RCC 7860 (cell line): ENCODE results near the gene VPS52.

Experiments used
- DNase-seq: peaks from one replicate; pipeline ENCODE4 v3.0.0-alpha.2; 2015; ENCODE audit warnings: low spot score
- FAIRE-seq: peaks from 2 replicates; lab custom pipeline; 2012; peaks lifted over from hg19 to GRCh38; lab: Jason Lieb, UNC

VPS52 gene

DNA sequence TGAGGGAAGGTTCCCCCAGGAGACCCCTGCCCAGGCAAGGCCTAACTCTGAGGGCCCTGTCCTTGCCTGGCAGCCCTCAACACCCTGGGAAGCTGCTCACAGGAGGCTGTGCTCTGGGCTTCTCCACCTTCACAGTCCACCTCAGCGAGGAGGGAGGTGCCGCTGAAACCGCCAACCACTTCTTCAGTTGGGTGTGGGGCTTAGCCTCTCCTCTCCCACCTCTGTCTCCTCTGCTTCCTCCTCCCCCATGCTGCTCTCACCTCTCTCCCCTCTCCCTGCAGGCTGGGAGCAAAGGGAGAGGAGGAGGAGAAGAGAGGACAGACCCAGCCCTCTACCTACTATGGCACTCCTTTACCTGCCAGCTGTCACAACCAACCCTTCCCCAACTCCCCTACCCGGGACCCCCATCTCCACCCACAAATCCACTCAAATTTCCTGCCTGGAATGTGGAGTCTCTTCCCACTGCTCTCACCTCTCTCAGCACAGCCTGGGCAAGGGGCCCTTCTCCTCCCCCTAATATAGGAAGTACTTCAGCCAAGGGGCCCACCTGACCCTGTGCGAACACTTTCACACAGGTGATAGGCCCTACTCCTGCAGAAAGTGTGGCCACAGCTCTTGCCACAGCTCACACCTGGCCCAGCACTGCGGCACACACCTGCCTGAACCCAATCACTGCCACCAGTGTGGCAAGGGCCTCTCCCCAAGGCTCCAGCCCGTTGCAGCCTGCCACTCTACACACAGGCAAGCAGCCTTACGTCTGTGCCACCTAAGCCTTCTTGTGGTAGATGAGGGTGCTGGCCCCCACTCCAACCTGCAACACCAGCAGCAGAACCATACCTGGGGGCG, 56.2 kb downstream of the VPS52 start:
- DNase-seq (no peak), FAIRE-seq (no peak)

DNA sequence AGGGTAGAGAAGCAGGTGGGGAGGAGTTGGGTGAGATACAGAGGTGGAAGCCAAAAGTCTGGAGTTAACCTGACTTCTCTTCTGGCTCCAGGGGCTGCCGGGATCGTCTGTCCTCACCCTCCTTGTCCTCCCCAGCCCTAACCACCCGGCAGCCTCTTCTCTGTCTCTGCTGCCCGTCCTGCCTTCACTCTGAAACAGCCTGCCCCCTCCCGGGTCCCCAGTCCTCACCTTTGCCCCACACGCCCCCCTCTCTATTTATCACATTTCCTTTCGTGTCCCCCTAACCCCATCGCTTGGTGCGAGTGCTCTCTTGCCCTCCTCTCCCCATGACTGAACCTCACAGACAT, 57.7 kb downstream of the VPS52 start:
- no peak for FAIRE-seq
- no peak for DNase-seq

DNA sequence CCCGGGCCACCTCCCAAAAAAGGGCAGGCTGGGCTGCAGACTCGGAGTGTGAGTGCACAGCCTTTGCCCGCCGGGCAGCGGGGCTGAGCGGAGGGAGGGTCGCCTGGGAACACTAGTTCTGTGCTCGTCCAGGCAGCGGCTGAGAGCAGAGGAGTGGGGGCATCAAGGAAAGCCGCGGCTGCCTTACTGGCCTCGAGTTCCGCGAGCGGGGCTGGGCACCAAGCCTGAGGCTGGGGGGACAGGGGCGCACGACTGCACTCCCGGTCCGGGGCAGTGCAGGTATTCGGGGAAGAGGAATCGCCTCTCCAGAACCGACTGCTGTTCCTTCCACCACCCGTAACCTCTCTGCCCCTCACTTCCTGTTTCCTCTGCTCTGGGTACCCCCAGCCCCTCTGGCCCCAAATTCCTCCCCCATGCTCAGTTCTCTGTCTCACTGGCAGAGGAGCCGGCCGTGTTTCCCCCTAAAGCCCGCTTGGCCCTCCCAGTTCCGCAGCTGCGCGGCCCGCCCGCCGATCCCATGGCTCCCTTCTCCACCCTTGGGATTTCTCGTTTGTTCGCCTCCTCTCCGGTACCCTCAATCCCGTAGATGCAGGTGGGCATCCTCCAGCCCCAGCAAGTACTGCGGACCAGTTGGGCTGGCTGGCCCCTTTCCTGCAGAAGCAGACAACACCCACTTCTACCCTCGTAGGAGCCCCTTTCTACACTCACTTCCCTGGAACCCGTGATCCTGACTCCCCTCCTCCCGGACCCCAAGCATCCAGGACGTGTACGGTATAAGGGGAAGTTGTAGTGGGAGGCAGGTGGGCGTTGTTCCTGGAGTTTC, 58.3 kb downstream of the VPS52 start:
- no peak for FAIRE-seq
- DNase-seq: no peak

DNA sequence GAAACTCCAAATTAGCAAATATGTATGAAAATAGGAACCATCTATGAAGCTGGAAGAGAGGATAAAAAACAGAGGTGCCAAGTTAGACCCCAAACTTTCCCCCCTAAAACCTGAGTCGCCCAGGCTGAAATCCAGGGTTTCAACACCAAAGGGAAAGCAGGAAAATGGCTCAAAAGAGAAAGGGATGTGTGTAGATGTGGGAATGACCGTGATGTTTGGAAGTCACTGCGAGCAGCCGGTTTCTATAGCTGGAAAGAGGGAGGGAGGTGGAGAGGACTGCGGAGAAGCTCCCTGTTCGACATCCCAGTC, 58.9 kb downstream of the VPS52 start:
- DNase-seq (no peak), FAIRE-seq (no peak)

DNA sequence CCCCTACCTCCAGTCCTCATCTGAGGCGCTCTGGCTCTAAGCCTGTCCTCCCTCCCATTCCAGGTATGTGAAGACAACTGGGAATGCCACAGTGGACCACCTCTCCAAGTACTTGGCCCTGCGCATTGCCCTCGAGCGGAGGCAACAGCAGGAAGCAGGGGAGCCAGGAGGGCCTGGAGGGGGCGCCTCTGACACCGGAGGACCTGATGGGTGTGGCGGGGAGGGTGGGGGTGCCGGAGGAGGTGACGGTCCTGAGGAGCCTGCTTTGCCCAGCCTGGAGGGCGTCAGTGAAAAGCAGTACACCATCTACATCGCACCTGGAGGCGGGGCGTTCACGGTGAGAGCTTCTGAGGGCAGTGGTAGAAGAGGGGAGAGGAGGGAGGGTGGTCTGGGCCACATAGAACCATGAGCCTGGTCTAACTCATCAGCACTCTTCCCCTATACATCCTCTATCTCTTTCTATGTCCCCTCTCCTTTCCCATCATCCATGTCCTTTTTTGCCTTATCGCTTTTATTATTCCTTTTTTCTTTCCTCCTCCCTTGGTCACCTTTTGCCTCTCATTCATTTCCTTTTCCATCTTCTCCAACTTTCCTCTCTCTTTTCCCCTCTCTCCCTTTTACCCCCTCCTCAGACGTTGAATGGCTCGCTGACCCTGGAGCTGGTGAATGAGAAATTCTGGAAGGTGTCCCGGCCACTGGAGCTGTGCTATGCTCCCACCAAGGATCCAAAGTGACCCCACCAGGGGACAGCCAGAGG, 59.8 kb downstream of the VPS52 start:
- DNase-seq (no peak), FAIRE-seq (no peak)

DNA sequence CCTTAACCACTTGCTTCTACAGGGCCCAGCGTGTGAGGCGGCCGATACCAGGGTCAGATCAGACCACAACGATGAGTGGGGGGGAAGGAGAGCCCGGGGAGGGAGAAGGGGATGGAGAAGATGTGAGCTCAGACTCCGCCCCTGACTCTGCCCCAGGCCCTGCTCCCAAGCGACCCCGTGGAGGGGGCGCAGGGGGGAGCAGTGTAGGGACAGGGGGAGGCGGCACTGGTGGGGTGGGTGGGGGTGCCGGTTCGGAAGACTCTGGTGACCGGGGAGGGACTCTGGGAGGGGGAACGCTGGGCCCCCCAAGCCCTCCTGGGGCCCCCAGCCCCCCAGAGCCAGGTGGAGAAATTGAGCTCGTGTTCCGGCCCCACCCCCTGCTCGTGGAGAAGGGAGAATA, 60.5 kb downstream of the VPS52 start:
- no peak for FAIRE-seq
- DNase-seq: no peak

DNA sequence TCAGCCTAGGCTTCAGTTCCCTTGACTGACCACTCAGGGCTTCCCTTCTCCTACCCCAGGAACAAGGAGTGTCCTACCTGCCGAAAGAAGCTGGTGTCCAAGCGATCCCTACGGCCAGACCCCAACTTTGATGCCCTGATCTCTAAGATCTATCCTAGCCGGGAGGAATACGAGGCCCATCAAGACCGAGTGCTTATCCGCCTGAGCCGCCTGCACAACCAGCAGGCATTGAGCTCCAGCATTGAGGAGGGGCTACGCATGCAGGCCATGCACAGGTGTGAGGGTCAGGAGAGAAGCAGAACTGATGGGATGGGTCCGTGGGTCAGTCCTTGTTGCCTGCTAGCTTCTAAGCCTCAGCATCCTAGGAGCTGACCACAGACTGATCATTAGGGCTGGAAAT, 61.8 kb downstream of the VPS52 start:
- FAIRE-seq: no peak
- DNase-seq: no peak

DNA sequence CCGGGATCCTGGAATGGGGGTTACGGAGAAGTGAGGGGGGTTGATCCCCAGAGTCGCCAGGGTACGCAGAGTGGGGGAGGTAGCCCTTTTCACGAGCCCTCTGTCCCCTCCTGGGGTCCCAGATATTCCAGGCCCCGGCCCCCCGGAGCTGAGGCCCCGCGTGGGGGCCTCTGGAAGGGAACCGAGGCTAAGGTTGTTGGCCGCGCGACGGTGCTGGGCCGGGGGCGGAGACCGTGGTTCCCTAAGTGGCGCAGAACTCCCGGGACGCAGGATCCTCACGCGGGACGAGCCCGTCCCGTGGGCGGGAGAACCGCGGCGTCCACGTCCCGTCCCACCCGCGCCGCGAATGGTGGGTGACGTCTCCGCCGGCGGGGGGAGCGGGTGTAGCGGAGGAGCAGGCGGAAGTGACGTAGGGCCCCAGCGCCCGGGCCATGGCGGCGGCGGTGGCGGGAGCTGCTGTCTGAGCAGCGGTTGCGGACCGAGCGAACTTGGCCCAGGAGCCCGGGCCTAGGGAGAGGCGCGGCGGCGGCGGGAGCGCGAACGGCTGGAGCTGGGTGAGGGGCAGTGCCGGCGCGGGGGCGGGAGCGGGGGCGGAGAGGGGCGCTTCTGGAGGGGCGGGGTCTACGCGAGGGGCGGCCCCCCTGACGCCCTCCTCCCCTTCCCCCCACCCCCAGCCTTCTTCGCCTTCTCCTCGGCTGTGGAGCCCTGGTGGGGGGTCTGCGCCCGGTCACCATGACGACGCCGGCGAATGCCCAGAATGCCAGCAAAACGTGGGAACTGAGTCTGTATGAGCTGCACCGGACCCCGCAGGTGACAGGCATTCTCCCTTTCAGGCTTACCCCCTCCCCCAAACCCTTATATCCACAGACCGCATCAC, 63.3 kb downstream of the VPS52 start, which contains the start of gene RING1:
Gene RING1, plus strand, starts transcription at position 410 of the 877 bp plus-strand sequence. Its CDS starts 323 bp downstream, at position 733.
- no peak for FAIRE-seq
- peak; percentile 47 for DNase-seq

DNA sequence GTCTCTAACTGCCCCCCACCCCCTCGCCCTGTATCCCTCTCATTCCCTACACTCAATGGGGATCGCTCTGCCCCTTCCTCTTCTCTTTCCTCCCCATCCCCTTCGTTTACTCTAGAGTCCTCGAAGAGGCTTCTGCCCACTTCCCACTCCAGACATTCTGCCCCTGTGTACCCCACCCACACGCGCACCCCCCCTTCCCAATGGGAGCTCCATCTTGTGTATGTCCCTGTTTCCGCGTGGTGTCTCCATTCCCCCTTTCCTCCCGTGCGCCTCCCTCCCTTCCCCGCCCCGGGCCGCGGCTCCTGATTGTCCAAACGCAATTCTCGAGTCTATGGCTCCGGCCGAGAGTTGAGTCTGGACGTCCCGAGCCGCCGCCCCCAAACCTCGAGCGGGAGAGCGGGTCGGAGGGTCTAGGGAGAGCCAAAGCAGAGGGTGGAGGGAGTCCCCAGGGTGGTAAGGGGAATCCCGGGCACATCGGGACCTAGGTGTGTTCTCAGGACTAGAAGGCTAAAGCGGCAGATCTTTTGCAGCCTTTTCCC, 64.1 kb downstream of the VPS52 start:
- DNase-seq (no peak), FAIRE-seq (no peak)

DNA sequence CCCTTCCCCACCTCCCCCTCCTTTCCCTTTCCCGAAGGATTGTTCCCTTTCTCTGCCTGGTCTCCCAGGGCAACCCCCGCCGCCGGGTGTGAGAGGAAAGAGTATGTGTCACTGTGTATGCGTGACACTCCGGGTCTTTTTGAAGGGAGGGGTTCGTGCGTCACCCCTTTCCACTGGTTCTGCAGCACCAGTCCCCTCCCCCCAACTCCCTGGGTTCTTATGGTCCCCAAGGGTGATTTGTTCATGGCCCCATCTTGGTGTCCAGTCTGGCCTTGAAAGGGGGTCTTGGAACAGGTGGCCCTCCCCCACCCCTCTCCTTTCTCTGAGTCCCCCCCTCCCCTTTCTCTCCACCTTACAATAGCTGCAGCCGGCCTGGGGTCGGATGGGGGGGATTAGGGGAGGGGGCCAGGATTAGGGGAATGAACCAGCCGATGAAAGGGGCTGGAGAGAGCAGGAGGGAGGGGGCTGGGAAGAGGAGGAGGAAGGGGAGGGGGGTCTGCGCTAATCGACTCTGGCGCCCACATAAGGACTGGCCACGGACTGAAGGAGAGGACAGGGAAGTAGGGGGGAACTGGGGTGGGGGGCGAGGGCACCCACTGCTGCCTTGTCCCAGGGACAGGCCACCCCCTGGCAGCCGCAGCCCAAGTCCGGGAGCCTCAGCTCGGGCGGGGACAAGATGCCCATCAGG, 64.7 kb downstream of the VPS52 start:
- no peak for FAIRE-seq
- peak; percentile 70 for DNase-seq

DNA sequence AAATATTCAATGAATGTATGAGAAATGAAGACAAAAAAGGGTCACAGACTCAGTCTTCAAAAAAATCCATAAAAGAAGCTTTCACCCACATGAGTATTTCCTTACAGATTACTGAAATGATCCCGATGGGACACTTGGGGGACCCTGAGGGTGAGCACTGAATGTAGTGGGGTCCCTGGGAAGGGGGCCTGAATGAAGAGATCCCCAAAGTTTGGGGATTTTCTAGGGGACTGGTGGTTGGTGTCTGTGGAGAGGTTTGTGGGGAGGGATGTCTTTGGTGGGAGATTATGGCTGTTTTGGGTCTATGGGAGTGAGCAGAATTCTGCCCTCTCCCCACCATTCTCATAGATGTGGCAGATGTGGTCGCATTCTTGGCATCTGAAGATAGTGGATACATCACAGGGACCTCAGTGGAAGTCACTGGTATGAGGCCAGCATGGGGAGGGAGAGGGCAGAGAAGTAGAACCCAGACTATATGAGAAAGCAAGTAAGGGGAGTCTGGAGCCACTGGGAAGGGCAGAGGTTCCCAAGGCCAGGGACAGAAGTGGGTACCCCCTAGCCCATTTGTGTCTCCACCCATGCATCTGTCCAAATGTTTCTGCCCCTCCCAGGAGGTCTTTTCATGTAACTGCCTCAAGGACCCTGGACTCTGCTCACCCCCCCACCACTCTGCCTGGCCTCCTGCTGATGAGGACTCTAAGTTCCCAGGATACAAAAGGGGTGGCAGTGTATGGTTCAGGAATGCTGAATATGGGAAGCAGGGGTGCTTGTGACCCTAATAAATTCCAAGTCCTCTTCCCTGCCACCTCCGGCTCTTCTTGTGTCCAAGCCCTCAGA, 65.4 kb downstream of the VPS52 start:
- FAIRE-seq (no peak), DNase-seq (peak; percentile 38)

DNA sequence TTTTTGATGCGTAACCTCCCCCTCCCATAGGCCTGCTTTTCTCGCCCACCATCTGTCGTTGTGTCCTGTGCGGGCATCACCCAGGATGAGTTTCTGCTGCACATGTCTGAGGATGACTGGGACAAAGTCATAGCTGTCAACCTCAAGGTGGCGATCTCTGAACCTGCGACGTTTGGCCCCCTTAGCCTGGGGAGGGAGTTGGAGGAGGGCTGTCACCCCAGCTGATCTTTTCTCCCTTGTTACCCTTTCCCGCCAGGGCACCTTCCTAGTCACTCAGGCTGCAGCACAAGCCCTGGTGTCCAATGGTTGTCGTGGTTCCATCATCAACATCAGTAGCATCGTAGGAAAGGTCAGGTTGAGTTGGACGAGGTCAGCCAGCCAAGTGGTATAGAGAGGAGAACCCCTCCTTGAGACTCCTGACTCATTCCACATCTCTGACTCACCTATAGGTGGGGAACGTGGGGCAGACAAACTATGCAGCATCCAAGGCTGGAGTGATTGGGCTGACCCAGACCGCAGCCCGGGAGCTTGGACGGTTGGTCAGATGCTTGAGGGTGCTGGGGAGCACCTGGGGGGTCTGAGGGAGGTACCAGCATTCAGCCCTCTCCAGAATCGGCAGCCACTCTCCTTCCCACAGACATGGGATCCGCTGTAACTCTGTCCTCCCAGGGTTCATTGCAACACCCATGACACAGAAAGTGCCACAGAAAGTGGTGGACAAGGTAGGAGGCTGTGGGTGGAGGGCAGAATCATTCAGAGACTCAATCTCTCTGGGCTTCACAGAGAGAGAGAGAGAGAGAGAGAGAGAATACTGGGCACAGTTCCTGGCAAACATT, 66.3 kb downstream of the VPS52 start:
- peak; percentile 84 for FAIRE-seq

DNA sequence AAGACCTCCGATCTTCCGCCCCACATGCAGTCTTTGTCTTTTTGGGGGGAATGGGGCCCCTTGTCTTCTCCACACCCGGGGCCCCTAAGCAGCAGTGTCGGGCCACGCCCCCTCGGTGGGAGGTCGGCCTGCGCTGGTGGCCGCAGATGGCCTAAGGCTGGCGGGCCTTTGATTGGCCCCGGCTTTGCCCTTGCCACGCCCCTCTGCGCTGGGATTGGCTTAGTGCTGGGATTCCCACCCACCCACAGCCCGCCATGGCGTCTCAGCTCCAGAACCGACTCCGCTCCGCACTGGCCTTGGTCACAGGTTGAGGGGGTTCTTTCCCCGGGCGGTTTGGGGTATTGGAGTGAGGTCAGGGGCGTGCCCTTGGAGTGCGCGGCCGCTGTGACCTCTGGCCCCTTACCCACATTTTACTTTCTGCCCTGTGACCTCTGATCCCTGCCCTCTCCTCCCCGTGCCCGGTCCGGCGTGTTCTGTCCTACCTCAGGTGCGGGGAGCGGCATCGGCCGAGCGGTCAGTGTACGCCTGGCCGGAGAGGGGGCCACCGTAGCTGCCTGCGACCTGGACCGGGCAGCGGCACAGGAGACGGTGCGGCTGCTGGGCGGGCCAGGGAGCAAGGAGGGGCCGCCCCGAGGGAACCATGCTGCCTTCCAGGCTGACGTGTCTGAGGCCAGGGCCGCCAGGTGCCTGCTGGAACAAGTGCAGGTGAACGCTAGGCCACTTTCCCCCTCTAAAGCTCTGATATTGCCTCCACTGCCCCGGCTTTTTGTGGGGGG, 67.1 kb downstream of the VPS52 start, which contains the start of gene HSD17B8:
Gene HSD17B8, plus strand, starts transcription at position 241 of the 776 bp plus-strand sequence. Its CDS starts 14 bp downstream, at position 255.
- FAIRE-seq (no peak), DNase-seq (peak; percentile 32)

More for the DNA sequence above, 66.3 kb downstream of the VPS52 start:
- DNase-seq: peak; percentile 97

DNA sequence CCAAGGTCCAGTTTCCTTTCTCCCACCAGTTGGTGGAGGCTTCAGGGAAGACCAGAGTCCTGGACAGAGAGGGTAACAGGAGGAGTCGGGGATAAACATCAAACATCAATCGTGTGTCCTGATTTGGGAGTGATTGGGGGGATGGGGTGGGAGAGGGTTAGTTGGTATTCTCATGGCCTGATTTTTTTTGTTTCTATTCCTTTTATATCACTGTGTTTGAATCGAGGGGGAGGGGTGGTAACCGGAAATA, 67.6 kb downstream of the VPS52 start:
- DNase-seq: no peak
- no peak for FAIRE-seq

DNA sequence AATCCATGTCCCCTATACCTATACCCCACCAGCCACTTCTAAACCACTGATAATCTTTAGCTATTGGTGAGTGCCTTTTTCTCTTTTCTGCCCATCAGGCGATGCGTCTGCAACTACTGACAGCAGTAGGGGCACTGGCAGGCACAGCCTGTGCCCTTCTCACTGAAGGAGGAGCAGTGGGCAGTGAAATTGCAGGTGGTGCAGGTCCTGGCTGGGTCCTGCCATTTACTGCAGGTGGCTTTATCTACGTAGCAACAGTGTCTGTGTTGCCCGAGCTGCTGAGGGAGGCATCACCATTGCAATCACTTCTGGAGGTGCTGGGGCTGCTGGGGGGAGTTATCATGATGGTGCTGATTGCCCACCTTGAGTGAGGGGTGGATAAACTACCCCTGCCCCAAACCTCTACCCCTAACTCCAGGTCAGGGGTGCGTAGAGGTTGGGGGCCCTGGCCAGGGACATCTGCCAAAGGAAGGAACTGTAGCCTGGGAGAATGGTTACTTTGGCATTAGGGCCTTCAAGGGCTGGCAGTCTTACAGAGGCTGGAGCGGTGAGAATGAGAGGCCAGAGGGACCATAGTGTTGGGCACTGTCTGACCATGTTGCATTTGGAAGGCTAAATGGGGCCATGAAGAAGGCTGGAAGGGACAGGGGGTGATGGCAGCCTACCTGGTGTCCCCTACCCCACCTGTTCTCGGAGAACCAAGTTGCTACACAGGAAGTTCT, 68.1 kb downstream of the VPS52 start:
- no peak for FAIRE-seq

DNA sequence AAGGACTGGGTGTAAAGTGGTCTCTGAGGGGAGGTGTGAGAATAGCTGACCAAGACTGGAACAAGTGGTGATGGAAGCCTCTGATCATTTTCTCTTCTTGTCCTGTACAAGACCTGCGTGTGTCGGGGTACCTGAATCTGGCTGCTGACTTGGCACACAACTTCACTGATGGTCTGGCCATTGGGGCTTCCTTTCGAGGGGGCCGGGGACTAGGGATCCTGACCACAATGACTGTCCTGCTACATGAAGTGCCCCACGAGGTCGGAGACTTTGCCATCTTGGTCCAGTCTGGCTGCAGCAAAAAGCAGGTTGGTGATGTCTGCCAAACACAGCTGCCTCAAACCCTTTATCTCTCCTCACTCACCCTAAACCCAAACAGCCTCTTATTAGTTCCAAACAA, 68.9 kb downstream of the VPS52 start:
- DNase-seq (no peak), FAIRE-seq (no peak)

More for the DNA sequence above, 68.1 kb downstream of the VPS52 start:
- no peak for DNase-seq

DNA sequence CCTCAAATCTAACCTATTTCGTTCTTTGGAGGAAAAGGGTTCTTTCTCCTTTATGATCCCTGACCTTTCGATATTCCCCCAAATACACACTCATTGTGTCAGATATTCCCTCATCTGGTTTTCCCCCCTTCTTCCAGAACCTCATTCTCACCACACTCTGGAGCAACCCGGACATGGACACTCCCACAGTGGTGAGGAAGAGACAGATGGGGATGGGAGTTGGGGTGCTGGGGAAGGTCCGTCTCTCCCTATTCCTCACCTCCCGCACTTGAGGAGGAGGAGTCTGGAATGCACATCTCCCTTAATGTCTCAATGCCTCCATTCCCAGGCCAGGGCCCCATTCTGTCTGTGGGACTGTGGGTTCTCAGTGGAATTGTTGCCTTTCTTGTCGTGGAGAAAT, 69.7 kb downstream of the VPS52 start:
- no peak for FAIRE-seq

More for the DNA sequence above, 69.7 kb downstream of the VPS52 start:
- DNase-seq: no peak
